Ramos (cell line): ENCODE data around the gene OR4C16.

Experiments
- in situ Hi-C: fragments of 300-500 bp; cut with MboI; formaldehyde crosslinking; loops from one replicate; pipeline ENCODE4 v1.14.3; 2022; ENCODE audit warnings: low sequenced_read_pairs; ENCODE audit not compliant: unreplicated experiment

Gene OR4C16, protein sequence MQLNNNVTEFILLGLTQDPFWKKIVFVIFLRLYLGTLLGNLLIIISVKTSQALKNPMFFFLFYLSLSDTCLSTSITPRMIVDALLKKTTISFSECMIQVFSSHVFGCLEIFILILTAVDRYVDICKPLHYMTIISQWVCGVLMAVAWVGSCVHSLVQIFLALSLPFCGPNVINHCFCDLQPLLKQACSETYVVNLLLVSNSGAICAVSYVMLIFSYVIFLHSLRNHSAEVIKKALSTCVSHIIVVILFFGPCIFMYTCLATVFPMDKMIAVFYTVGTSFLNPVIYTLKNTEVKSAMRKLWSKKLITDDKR

DNA sequence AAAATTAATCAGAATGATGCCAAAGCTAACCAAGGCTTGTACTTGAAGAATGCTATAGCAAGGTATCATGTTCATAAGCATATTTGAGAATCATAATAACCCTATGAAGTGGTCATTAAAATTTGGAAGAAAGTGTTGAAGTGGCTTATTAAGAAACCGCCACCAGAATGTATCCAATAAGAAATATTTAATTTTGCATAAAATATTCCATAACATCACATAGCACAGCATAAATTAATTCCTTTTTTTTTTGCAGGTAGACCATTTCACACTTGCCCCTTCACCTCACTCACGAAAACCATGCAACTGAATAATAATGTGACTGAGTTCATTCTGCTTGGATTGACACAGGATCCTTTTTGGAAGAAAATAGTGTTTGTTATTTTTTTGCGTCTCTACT, at the start of gene OR4C16:
TSS of gene OR4C16 (plus strand) at position 301 of the 400 bp plus-strand sequence. CDS start at position 301, 0 bp downstream.
- in situ Hi-C loops, result no loop called here

DNA sequence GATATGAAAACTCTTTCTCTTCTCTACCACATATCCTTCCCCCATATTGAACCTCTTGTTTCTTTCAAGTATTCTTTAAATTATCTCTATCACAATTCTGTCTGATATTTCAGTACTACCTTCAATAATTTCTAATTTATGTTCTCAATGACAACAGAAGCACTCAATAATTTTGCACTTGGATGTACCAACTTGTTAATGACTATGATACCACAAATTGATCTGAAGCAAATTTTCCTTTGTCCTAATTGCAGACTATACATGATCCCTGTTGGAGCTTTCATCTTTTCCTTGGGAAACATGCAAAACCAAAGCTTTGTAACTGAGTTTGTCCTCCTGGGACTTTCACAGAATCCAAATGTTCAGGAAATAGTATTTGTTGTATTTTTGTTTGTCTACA, 17.8 kb upstream of the OR4C16 start, which contains the start of gene OR4C15:
TSS of gene OR4C15 (plus strand) at position 301 of the 400 bp plus-strand sequence. CDS start at position 301, 0 bp downstream.
- in situ Hi-C loops, result no loop called here

DNA sequence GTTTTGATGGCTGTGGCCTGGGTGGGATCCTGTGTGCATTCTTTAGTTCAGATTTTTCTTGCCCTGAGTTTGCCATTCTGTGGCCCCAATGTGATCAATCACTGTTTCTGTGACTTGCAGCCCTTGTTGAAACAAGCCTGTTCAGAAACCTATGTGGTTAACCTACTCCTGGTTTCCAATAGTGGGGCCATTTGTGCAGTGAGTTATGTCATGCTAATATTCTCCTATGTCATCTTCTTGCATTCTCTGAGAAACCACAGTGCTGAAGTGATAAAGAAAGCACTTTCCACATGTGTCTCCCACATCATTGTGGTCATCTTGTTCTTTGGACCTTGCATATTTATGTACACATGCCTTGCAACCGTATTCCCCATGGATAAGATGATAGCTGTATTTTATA, 620 bp downstream of the OR4C16 start:
- in situ Hi-C loops, result no loop called here

DNA sequence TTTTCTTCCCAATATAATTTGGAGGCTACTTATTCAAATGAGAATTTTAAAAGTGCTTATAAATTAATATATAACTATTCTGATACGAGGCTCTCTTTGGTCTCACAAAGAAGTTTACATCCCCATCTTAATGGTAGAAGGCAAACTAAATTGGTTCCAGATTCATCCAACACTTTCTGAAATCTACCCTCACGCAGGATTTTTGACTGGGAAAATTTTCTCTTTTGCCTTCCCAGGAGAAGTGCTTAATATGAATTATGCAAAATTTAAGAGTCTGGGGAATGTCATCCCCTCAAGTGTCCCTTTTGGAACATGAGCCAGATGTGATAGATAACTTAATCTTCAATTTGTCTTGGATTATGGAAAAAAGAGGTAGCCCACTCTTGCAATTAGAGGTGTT, 35.6 kb downstream of the OR4C16 start, which contains the start of gene OR4C11:
TSS of gene OR4C11 (minus strand) at position 101 of the 400 bp plus-strand sequence. CDS start 3,272 bp downstream, outside the sequence.
- in situ Hi-C loops, result no loop called here
